Kidney tubule cell (primary cell): Measurements from ENCODE around the gene SLC12A9.

ENCODE experiments used
- DNase-seq: peaks from one replicate; pipeline ENCODE4 v3.0.0-alpha.2; 2018; ENCODE audit warnings: low spot score

Gene SLC12A9

GRCh38 chr7:100884736-100885439 lies 32.4 kb downstream of the SLC12A9 start:
- DNase-seq: no peak

GRCh38 chr7:100885440-100886141 lies 33.1 kb downstream of the SLC12A9 start:
- no peak for DNase-seq

GRCh38 chr7:100886142-100886935 lies 33.8 kb downstream of the SLC12A9 start:
- DNase-seq: no peak

GRCh38 chr7:100886936-100887515 lies 34.5 kb downstream of the SLC12A9 start:
- no peak for DNase-seq

- DNase-seq: no peak
Observed at GRCh38 chr7:100887516-100888290, 35.2 kb downstream of the SLC12A9 start.

GRCh38 chr7:100888291-100888987 lies 35.9 kb downstream of the SLC12A9 start:
- DNase-seq: no peak

- DNase-seq: no peak
Observed at GRCh38 chr7:100888988-100889750, 36.7 kb downstream of the SLC12A9 start, which contains the start of gene UFSP1. Gene UFSP1, minus strand, starts transcription at chr7:100889715. Its CDS starts 444 bp downstream, at chr7:100889271.

- peak; percentile 39 for DNase-seq
Observed at GRCh38 chr7:100890653-100891567, 38.4 kb downstream of the SLC12A9 start.

GRCh38 chr7:100891568-100892247 lies 39.2 kb downstream of the SLC12A9 start:
- peak; percentile 86 for DNase-seq

- DNase-seq: no peak
Observed at GRCh38 chr7:100892364-100893317, 40.1 kb downstream of the SLC12A9 start.

GRCh38 chr7:100893318-100893895 lies 40.9 kb downstream of the SLC12A9 start:
- DNase-seq: no peak

GRCh38 chr7:100893910-100894721 lies 41.6 kb downstream of the SLC12A9 start:
- DNase-seq: no peak

- DNase-seq: peak; percentile 22
Observed at GRCh38 chr7:100894860-100895700, 42.6 kb downstream of the SLC12A9 start.

- no peak for DNase-seq
Observed at GRCh38 chr7:100895701-100895955, 43.1 kb downstream of the SLC12A9 start, which contains the start of gene ACHE. Gene ACHE, minus strand, starts transcription at chr7:100895888. Its CDS starts 1,656 bp downstream, at chr7:100894232.
